ENCODE measurements around the gene PLK1.
"Not testable (repeated sequence)": the region's sequence is repeated elsewhere in the genome, so short reads cannot be mapped to it uniquely, and the experiment has no call there.

The PLK1 gene

GRCh38 chr16:23710008-23710407 is 31.3 kb downstream of the PLK1 start:
- DNase-seq (ENCODE audit: low read depth, low spot score) = no peak

DNA sequence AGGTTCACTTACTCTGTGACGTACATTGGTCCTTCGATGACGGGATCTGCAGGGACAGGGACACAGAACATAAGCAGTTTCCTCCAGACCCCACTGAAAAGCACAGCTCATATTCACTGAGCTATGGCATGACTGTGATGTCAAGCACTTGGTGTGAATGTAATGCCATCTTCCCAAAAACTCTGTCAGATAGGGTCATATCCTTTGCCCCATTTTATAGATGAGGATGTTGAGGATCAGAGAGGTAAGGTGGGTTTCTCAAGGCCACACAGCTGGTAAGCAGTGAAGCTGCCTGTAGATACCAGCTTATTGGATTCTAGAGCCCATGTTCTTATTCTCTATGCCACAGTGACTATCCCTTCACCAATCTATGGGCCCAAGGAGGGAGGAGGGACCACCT is 31.8 kb downstream of the PLK1 start:
- no peak for DNase-seq (ENCODE audit: low read depth, low spot score)

DNA sequence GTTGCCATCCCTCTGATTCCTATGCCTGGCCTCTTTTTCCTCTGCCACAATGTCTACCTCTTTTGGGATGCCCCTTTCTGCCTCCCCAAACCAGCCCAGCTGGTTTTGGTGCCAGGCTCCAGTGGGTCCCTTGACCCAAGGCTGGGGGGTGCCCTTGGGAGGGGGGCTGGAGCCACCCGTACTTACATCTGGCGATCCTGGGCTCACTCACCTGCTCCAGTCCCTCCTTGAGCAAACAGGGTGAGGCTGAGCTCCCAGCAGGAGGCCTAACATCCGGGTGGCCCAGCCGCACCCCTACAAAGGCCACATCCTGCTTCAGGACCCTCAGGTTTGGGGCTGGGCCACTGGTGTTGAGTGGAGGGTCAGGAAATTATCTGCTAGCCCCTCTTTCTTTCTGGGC is 33.1 kb downstream of the PLK1 start:
- DNase-seq (ENCODE audit: low read depth, low spot score) = no peak

GRCh38 chr16:23712976-23713375 is 34.3 kb downstream of the PLK1 start, which contains the start of gene ERN2:
Gene ERN2 (minus strand): TSS chr16:23713222. CDS start chr16:23713187, 35 bp downstream.
- DNase-seq (ENCODE audit: low read depth, low spot score) = peak; percentile 14

- no peak for DNase-seq (ENCODE audit: low read depth, low spot score)
Observed at GRCh38 chr16:23716484-23716883, 37.8 kb downstream of the PLK1 start.

GRCh38 chr16:23722613-23723240 is 44.0 kb downstream of the PLK1 start:
- not testable (repeated sequence) for DNase-seq (ENCODE audit: low read depth, low spot score)

DNA sequence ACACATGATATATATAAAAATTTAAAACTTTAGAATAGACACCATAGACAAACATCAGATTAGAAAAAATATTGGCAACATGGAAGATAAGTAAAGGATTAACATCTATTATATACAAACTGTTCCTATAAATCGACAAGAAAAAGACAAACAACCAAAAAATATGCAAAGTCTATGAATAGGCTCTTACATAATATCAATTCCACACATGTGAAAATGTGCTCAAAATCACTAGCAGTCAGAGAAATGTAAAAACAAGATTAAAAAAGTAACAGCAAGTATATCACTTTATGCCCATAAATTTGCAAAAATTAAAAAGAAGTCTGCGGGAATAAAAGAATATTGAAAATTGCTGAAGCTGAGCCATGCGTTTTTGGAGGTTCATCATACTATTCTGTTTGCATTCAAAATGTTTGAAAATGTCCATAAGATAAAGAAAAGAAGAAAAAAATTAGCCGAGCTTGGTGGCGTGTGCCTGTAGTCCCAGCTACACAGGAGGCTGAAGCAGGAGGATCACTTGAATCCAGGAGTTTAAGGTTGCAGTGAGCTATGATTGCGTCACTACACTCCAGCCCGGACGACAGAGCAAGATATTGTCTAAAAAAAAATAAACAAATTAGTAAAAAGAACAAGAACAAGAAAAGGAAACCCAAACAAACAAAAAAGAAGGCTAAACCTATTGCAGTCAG is 45.6 kb downstream of the PLK1 start:
- no peak for DNase-seq (ENCODE audit: low read depth, low spot score)

DNA sequence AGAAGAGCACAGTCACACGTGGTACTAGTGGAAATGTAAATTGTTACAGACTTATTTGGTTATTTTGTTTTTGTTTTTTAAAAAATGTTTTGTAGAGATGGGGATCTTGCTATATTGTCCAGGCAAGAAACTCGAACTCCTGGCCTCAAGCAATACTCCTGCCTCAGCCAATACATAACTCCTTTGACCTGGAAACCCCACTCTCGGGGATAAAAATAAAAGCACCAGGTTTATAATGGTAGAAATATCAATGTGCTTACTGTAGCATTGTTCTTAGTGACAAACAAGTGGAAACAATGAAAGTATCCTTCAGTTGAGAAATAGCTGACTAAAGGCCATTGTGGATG is 46.1 kb downstream of the PLK1 start:
- DNase-seq (ENCODE audit: low read depth, low spot score) = no peak

DNA sequence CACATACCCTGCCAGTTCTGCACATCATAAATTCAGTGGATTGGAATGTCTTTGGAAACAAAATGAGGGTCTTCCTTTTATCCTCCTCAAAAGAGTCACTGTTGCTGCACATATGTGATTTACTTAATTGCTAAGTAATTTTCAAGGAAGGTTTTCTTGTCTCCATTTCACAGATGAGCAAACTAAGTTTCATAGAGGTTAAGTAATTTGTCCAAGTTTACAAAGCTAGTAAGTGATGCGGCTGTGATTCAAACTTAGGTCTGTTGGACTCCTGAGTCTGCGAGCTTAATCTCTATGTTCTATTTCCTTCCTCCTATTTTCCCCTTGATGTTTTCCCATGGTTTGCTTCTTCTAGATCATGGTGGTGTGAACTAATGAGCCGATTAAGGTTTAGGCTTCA is 48.0 kb downstream of the PLK1 start:
- no peak for DNase-seq (ENCODE audit: low read depth, low spot score)

DNA sequence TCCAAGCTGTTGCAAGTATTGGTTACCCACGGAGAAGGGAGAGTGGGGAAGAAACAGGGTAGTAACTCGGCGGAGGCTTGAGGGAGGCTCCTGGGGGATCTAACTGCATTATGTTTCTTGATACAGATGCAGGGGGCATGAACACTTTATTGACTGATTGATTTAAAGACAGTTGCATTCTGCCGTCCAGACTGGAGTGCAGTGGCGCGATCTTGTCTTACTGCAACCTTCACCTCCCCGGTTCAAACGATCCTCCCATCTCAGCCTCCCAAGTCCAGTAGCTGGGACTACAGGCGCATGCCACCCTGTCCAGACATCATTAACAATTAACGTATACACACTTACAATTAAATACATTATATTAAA is 49.4 kb downstream of the PLK1 start:
- DNase-seq (ENCODE audit: low read depth, low spot score) = no peak

DNA sequence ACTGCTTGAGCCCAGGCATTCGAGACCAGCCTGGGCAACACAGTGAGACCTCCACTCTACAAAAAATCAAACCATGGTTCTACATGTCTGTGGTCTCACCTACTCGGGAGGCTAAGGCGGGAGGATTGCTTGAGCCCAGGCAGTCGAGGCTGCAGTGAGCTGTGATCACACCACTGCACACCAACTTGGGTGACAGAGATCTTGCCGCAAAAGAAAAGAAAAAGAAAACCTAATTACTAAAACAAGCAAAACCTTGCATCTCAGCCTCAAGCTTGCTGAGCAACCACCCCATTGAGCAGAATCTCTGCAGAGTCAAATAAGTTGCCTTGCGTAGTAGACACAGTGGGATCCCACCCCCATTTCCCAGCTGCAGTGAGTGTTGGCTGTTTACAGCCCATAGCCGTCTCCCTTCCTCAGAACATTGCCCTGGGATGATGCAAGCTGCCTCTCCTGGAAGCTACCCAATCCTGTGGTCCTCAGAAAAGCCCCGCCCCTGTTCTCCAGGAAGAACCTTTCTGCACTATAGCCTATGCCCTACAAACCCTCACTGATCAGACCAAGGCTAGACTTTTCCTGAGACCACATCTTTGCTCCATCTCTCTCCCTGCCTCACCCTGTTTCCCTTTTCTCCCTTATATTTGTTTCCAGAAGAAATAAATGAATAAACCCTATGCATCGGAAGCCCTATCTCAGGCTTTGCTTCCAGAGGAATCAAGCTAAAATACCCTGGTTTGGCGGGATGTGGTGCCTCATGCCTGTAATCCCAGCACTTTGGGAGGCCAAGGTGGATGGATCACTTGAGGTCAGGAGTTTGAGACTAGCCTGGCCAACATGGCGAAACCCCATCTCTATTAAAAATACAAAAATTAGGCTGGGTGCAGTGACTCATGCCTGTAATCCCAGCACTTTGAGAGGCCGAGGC is 51.1 kb downstream of the PLK1 start:
- peak; percentile 48 for DNase-seq (ENCODE audit: low read depth, low spot score)

DNA sequence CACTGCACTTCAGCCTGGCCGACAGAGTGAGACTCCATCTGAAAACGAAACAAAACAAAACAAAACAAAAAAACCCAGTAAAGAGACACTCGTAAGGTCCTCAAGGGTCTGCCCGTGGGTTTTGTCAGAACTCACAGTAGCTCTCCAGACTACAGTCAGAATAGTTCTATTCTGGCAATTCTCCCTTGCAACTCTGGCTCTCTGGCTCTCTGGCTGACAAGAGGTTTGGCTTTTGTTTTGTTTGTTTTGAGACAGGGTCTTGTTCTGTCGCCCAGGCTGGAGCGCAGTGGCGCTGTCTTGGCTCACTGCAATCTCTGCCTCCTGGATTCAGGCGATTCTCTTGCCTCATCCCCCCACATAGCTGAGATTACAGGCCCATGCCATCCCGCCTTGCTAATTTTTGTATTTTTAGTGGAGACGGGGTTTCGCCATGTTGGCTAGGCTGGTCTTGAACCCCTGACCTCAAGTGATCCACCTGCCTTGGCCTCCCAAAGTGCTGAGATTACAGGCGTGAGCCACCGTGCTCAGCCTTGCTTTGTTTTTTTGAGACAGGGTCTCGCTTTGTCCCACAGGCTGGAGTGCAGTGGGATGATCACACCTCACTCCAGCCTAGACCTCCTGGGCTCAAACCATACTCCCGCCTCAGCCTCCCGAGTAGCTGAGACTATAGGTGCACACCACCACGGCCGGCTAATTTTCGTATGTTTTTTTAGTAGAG is 55.6 kb downstream of the PLK1 start:
- no peak for DNase-seq (ENCODE audit: low read depth, low spot score)

DNA sequence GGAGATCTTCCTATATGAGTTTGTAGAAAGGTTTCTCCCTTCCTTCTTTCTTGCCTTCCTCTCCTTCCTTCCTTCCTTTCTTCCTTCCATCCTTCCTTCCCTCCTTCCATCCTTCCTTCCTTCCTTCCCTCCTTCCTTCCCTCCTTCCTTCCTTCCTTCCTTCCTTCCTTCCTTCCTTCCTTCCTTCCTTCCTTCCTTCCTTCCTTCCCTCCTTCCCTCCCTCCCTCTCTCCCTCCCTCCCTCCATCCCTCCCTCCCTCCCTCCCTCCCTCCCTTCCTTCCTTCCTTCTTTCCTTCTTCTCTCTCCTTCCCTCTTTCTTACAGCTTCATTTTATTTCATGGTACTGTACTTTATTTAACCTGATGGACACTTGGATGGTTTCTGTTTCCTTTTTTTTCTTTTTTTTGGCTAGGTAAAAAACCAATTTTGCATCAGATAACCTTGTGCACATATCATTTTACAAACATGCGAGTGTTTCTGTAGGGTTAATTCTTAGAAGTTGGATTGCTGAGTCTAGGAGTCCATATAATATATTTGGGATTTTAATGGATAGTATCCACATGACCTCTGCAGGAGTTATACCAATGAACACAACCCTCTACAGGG is 58.8 kb downstream of the PLK1 start:
- not testable (repeated sequence) for DNase-seq (ENCODE audit: low read depth, low spot score)

GRCh38 chr16:23739516-23739915 is 60.8 kb downstream of the PLK1 start:
- no peak for DNase-seq (ENCODE audit: low read depth, low spot score)

All from ELF-1 (cell line).